ENCODE measurements around the gene CCT6A.

- TF ChIP-seq CTCF (IDR thresholded peaks at IDR 0.05) (no peak), POLR2A (IDR thresholded peaks at IDR 0.05) (no peak)
Measured at GRCh38 chr7:56097700-56098099, 46.1 kb downstream of the CCT6A start.
